Activated CD8-positive, alpha-beta memory T cell treated with anti-CD3 and anti-CD28 coated beads for 36 hours (primary cell): Measurements from ENCODE around the gene MOB1A. TPM values are rescaled to one million over a fixed set of nuclear protein-coding genes. Genes with fewer than 3 reads are reported as not detected.
"Not testable (repeated sequence)": the region's sequence is repeated elsewhere in the genome, so short reads cannot be mapped to it uniquely, and the experiment has no call there.

Experiments
- CTCF ChIA-PET: fragments of 350-600 bp; sonication (Branson Sonifier 250); formaldehyde crosslinking; loops from one replicate; lab custom pipeline; 2021; ENCODE audit warnings: antibody characterized with exemption; lab: Charles Lee
- POLR2A ChIA-PET: fragments of 350-600 bp; sonication (Branson Sonifier 250); formaldehyde crosslinking; loops from one replicate; lab custom pipeline; 2021; ENCODE audit warnings: antibody characterized with exemption; lab: Charles Lee
- total RNA-seq, 2 experiments: library from RNA; stranded (reverse); gene quantifications; one replicate each; pipeline ENCODE4 v1.2.3, GENCODE V29; 2021

The MOB1A gene
- total RNA-seq, 2 experiments from 2014 or later: 157 to 164 TPM

GRCh38 chr2:74137651-74138599 is 40.8 kb downstream of the MOB1A start:
- POLR2A ChIA-PET: no interaction called here

GRCh38 chr2:74131901-74132300 is 46.8 kb downstream of the MOB1A start:
- CTCF ChIA-PET: no interaction called here
- POLR2A ChIA-PET: interaction anchor here (0.7 kb wide), 1 partner anchor 15 kb away, joined by 16 read pairs; no protein-coding TSS in a partner anchor

More at GRCh38 chr2:74137651-74138599, 40.8 kb downstream of the MOB1A start:
- CTCF ChIA-PET: interaction anchor here (0.5 kb wide), 1 partner anchor 507 kb away, joined by 4 read pairs; no protein-coding TSS in a partner anchor

GRCh38 chr2:74130211-74130995 is 48.3 kb downstream of the MOB1A start:
- ChIA-PET CTCF (no interaction called here), POLR2A (no interaction called here)

GRCh38 chr2:74128206-74128605 is 50.5 kb downstream of the MOB1A start:
- CTCF ChIA-PET: interaction anchor here (1.4 kb wide), 1 partner anchor 14 kb away, joined by 3 read pairs; no protein-coding TSS in a partner anchor
- POLR2A ChIA-PET: interaction anchor here (0.6 kb wide), 1 partner anchor 48 kb away, joined by 4 read pairs; no protein-coding TSS in a partner anchor

- CTCF ChIA-PET, POLR2A ChIA-PET: not testable (repeated sequence)
Observed at GRCh38 chr2:74123955-74124354, 54.7 kb downstream of the MOB1A start.

- ChIA-PET POLR2A (interaction anchor here (0.6 kb wide), 1 partner anchor 25 kb away, joined by 3 read pairs; no protein-coding TSS in a partner anchor), CTCF (interaction anchor here (0.6 to 1.4 kb wide), 2 partner anchors 26 to 58 kb away, joined by 4 read pairs; no protein-coding TSS in a partner anchor)
Observed at GRCh38 chr2:74121846-74122245, 56.8 kb downstream of the MOB1A start.

- CTCF ChIA-PET: interaction anchor here (0.6 to 1.6 kb wide), 11 partner anchors 9 to 301 kb away, joined by 3 to 6 read pairs (median 3); partner anchors contain the start of genes BOLA3, C2orf81 and WDR54
- POLR2A ChIA-PET: interaction anchor here (0.7 to 1.1 kb wide), 5 partner anchors 27 to 383 kb away, joined by 3 read pairs; partner anchors contain the start of genes BOLA3 and TPRKB
Observed at GRCh38 chr2:74119912-74120825, 58.5 kb downstream of the MOB1A start.

GRCh38 chr2:74119339-74119738 is 59.3 kb downstream of the MOB1A start:
- CTCF ChIA-PET: interaction anchor here (1.5 kb wide), 1 partner anchor 13 kb away, joined by 4 read pairs; no protein-coding TSS in a partner anchor
- POLR2A ChIA-PET: no interaction called here

- ChIA-PET CTCF (interaction anchor here (1.4 kb wide), 1 partner anchor 9 kb away, joined by 5 read pairs; no protein-coding TSS in a partner anchor), POLR2A (no interaction called here)
Observed at GRCh38 chr2:74111380-74111779, 67.3 kb downstream of the MOB1A start.

- CTCF ChIA-PET: interaction anchor here (1.4 kb wide), 1 partner anchor 10 kb away, joined by 5 read pairs; no protein-coding TSS in a partner anchor
- POLR2A ChIA-PET: interaction anchor here (0.6 kb wide), 1 partner anchor 171 kb away, joined by 9 read pairs; no protein-coding TSS in a partner anchor
Observed at GRCh38 chr2:74110537-74110936, 68.1 kb downstream of the MOB1A start.

GRCh38 chr2:74109551-74109950 is 69.1 kb downstream of the MOB1A start:
- CTCF ChIA-PET: no interaction called here
- POLR2A ChIA-PET: no interaction called here

GRCh38 chr2:74107071-74107470 is 71.6 kb downstream of the MOB1A start:
- ChIA-PET POLR2A (interaction anchor here (0.6 kb wide), 1 partner anchor 221 kb away, joined by 3 read pairs; no protein-coding TSS in a partner anchor), CTCF (interaction anchor here (0.9 kb wide), 1 partner anchor 13 kb away, joined by 4 read pairs; no protein-coding TSS in a partner anchor)

- CTCF ChIA-PET: no interaction called here
- POLR2A ChIA-PET: no interaction called here
Observed at GRCh38 chr2:74105413-74105812, 73.3 kb downstream of the MOB1A start.

- ChIA-PET CTCF (interaction anchor here (1.0 kb wide), 1 partner anchor 284 kb away, joined by 3 read pairs; no protein-coding TSS in a partner anchor), POLR2A (no interaction called here)
Observed at GRCh38 chr2:74104839-74105238, 73.8 kb downstream of the MOB1A start.

- CTCF ChIA-PET: interaction anchor here (0.7 to 1.1 kb wide), 4 partner anchors 58 to 283 kb away, joined by 3 read pairs; no protein-coding TSS in a partner anchor
- POLR2A ChIA-PET: no interaction called here
Observed at GRCh38 chr2:74103763-74104162, 74.9 kb downstream of the MOB1A start.
